Muscle of arm (tissue), 12 donors: ENCODE data around the gene OVAAL. TPM values are rescaled to one million over a fixed set of nuclear protein-coding genes. Genes with fewer than 3 reads are reported as not detected.

Experiments used
- DNase-seq: peaks from one replicate; pipeline ENCODE4 v3.0.0-alpha.2; 2013
- polyA plus RNA-seq, 12 donors: library from polyadenylated mRNA; unstranded; fragments of 120-200 nt; gene quantifications; one replicate each; pipeline ENCODE4 v1.2.1, GENCODE V29; 2013; ENCODE audit not compliant: insufficient read length in 12 of 12

The OVAAL gene
- polyA plus RNA-seq, 12 donors = 0.16 TPM; not detected in 11

- DNase-seq = no peak
Measured at GRCh38 chr1:180571060-180571831, 12.5 kb downstream of the OVAAL start.

GRCh38 chr1:180571832-180572636 lies 13.3 kb downstream of the OVAAL start:
- DNase-seq = no peak

- no peak for DNase-seq
Measured at GRCh38 chr1:180572760-180573159, 14.0 kb downstream of the OVAAL start.

- DNase-seq = no peak
Measured at GRCh38 chr1:180574031-180574713, 15.4 kb downstream of the OVAAL start.

- no peak for DNase-seq
Measured at GRCh38 chr1:180577361-180577760, 18.6 kb downstream of the OVAAL start.

GRCh38 chr1:180579961-180580611 lies 21.3 kb downstream of the OVAAL start:
- no peak for DNase-seq

GRCh38 chr1:180581635-180582039 lies 22.9 kb downstream of the OVAAL start:
- no peak for DNase-seq

- DNase-seq = no peak
Measured at GRCh38 chr1:180584869-180585268, 26.1 kb downstream of the OVAAL start.

- DNase-seq = no peak
Measured at GRCh38 chr1:180585994-180586359, 27.2 kb downstream of the OVAAL start.

- no peak for DNase-seq
Measured at GRCh38 chr1:180586671-180587155, 27.9 kb downstream of the OVAAL start.

- DNase-seq = no peak
Measured at GRCh38 chr1:180588121-180588520, 29.4 kb downstream of the OVAAL start.

- no peak for DNase-seq
Measured at GRCh38 chr1:180590889-180591288, 32.1 kb downstream of the OVAAL start.

GRCh38 chr1:180593382-180593781 lies 34.6 kb downstream of the OVAAL start:
- DNase-seq = no peak

GRCh38 chr1:180594723-180595122 lies 36.0 kb downstream of the OVAAL start:
- no peak for DNase-seq

- DNase-seq = no peak
Measured at GRCh38 chr1:180595966-180596365, 37.2 kb downstream of the OVAAL start.

GRCh38 chr1:180597520-180597919 lies 38.8 kb downstream of the OVAAL start:
- no peak for DNase-seq

GRCh38 chr1:180598333-180598974 lies 39.7 kb downstream of the OVAAL start:
- no peak for DNase-seq

GRCh38 chr1:180600343-180600742 lies 41.6 kb downstream of the OVAAL start:
- no peak for DNase-seq

- no peak for DNase-seq
Measured at GRCh38 chr1:180601512-180601911, 42.7 kb downstream of the OVAAL start.

GRCh38 chr1:180603223-180603849 lies 44.6 kb downstream of the OVAAL start:
- no peak for DNase-seq

- no peak for DNase-seq
Measured at GRCh38 chr1:180603850-180604226, 45.1 kb downstream of the OVAAL start.
